Endothelial cell (in vitro differentiated cells): Measurements from ENCODE around the gene VWA5B1. TPM values are rescaled to one million over a fixed set of nuclear protein-coding genes. Genes with fewer than 3 reads are reported as not detected.

Experiments used
- DNase-seq: peaks from one replicate; pipeline ENCODE4 v3.0.0; 2021; ENCODE audit warnings: low spot score
- H3K27ac Mint-ChIP-seq: one replicate; pipeline ENCODE4 v1.8.0; 2021; ENCODE audit warnings: mixed read lengths, inconsistent platforms; ENCODE audit not compliant: unreplicated experiment
- H3K27me3 Mint-ChIP-seq: one replicate; pipeline ENCODE4 v1.8.0; 2021; ENCODE audit warnings: mild to moderate bottlenecking, moderate library complexity, mixed read lengths, inconsistent platforms; ENCODE audit not compliant: unreplicated experiment
- H3K36me3 Mint-ChIP-seq: one replicate; pipeline ENCODE4 v1.8.0; 2021; ENCODE audit warnings: mild to moderate bottlenecking, low read depth, mixed read lengths, inconsistent platforms; ENCODE audit not compliant: unreplicated experiment
- H3K4me1 Mint-ChIP-seq: one replicate; pipeline ENCODE4 v1.8.0; 2021; ENCODE audit warnings: mild to moderate bottlenecking, mixed read lengths, inconsistent platforms; ENCODE audit not compliant: unreplicated experiment
- H3K4me3 Mint-ChIP-seq: one replicate; pipeline ENCODE4 v1.8.0; 2021; ENCODE audit warnings: mild to moderate bottlenecking, mixed read lengths, inconsistent platforms; ENCODE audit not compliant: unreplicated experiment
- H3K9me3 Mint-ChIP-seq: one replicate; pipeline ENCODE4 v1.8.0; 2021; ENCODE audit warnings: mixed read lengths, inconsistent platforms; ENCODE audit not compliant: unreplicated experiment
- total RNA-seq: library from RNA; stranded (reverse); fragmentation: NEBNext Ultra II Directional; extraction: Animal tissue kit (Norgen Biotek cat#: 25700); gene quantifications from one replicate; pipeline ENCODE4 v1.2.1, GENCODE V29; 2021; ENCODE audit not compliant: unreplicated experiment
- TF ChIP-seq, protein P1 (sequence below): fragments of 200-600 bp; sonication (generic); IDR thresholded peaks from one replicate; pipeline ENCODE4 v1.5.0; 2021; ENCODE audit warnings: antibody characterized with exemption; ENCODE audit not compliant: unreplicated experiment

VWA5B1 gene
- total RNA-seq, 1 donor from 2014 or later: not detected

GRCh38 chr1:20353836-20354235 is 63.2 kb downstream of the VWA5B1 start:
- TF ChIP-seq, protein P1, sequence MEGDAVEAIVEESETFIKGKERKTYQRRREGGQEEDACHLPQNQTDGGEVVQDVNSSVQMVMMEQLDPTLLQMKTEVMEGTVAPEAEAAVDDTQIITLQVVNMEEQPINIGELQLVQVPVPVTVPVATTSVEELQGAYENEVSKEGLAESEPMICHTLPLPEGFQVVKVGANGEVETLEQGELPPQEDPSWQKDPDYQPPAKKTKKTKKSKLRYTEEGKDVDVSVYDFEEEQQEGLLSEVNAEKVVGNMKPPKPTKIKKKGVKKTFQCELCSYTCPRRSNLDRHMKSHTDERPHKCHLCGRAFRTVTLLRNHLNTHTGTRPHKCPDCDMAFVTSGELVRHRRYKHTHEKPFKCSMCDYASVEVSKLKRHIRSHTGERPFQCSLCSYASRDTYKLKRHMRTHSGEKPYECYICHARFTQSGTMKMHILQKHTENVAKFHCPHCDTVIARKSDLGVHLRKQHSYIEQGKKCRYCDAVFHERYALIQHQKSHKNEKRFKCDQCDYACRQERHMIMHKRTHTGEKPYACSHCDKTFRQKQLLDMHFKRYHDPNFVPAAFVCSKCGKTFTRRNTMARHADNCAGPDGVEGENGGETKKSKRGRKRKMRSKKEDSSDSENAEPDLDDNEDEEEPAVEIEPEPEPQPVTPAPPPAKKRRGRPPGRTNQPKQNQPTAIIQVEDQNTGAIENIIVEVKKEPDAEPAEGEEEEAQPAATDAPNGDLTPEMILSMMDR: no peak
- H3K4me3 Mint-ChIP-seq: no peak overlapping the region
- no peaks in the 10 kb centered on the region for H3K4me1 Mint-ChIP-seq
- H3K9me3 Mint-ChIP-seq: no peaks in the 10 kb centered on the region
- H3K36me3 Mint-ChIP-seq: no peaks in the 10 kb centered on the region
- DNase-seq: no peak
- H3K27me3 Mint-ChIP-seq: peaks cover 8% of the 10 kb centered on the region
- no peak overlapping the region for H3K27ac Mint-ChIP-seq

GRCh38 chr1:20354610-20355009 is 63.9 kb downstream of the VWA5B1 start:
- peaks cover 8% of the 10 kb centered on the region for H3K27me3 Mint-ChIP-seq
- TF ChIP-seq, protein P1: no peak
- H3K9me3 Mint-ChIP-seq: no peaks in the 10 kb centered on the region
- DNase-seq: no peak
- H3K27ac Mint-ChIP-seq: no peak overlapping the region
- no peak overlapping the region for H3K4me3 Mint-ChIP-seq
- no peaks in the 10 kb centered on the region for H3K4me1 Mint-ChIP-seq
- no peaks in the 10 kb centered on the region for H3K36me3 Mint-ChIP-seq

DNA sequence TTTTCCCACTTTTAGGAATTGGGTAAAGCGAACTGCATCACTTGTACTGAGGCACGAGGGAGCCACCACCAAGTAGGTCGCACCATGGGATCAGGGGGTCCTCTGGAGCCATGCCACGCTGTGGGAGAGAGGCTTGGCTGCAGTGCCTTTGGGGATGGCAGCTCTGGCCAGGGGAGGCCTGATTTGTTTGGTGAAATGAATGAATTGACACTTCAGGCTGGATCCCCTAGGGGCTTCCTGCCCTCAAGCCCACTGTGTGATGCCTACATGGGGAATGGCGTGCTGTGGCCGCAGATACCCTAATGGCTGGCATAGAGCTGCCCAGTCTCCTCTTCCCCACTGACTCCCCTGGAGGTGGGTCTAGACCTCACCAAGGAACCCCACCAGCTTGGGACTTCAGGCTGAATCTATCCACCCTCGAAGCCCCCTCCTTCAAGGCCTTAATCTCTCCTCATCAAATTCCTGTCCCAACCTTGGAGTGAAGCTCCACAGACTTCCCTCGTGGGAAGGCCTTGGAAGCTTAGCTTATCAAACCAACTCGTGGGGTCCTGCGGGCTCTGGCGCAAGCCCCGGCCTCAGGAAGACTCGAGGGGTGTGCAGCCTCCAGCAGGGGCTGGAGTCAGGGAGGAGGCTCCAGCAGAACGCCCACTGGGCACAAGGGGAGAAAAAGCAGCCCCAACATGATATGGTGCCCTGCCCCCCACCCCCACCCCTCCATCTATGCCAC is 64.6 kb downstream of the VWA5B1 start:
- DNase-seq: no peak
- Mint-ChIP-seq H3K9me3 (no peaks in the 10 kb centered on the region), H3K4me3 (no peak overlapping the region), H3K27ac (no peak overlapping the region), H3K27me3 (peaks cover 8% of the 10 kb centered on the region), H3K36me3 (no peaks in the 10 kb centered on the region), H3K4me1 (no peaks in the 10 kb centered on the region)
- TF ChIP-seq, protein P1: no peak

GRCh38 chr1:20355828-20356735 is 65.4 kb downstream of the VWA5B1 start:
- H3K27ac Mint-ChIP-seq: no peak overlapping the region
- H3K27me3 Mint-ChIP-seq: peaks cover 8% of the 10 kb centered on the region
- no peak for DNase-seq
- H3K4me3 Mint-ChIP-seq: no peak overlapping the region
- no peaks in the 10 kb centered on the region for H3K4me1 Mint-ChIP-seq
- TF ChIP-seq, protein P1: no peak
- H3K9me3 Mint-ChIP-seq: no peaks in the 10 kb centered on the region
- no peaks in the 10 kb centered on the region for H3K36me3 Mint-ChIP-seq
